ENCODE data around the gene GOLGA3.

Gene GOLGA3

GRCh38 chr12:132766380-132767085, 62.1 kb downstream of the GOLGA3 start:
- H3K27ac ChIP-seq (replicated peaks; ENCODE audit: low read length), result no peak overlapping the region
- DNase-seq (ENCODE audit: low spot score), result no peak
- no CpG with 5 or more reads among the region's 27 CpGs for WGBS, 2 donors (ENCODE audit: extremely low coverage in 2 of 2, insufficient read length in 2 of 2, insufficient replicate concordance in 1 of 2)

GRCh38 chr12:132765361-132765760, 63.3 kb downstream of the GOLGA3 start:
- Histone ChIP-seq H2AK5ac (ENCODE audit: low read depth, low read length) (no peak overlapping the region), H3K4me3 (ENCODE audit: low read length in 2 of 2) (no peak overlapping the region), H3K27me3 (ENCODE audit: control insufficient read depth in 3 of 3, insufficient read depth in 3 of 3, low read depth in 1 of 3, low read length in 3 of 3) (no peaks in the 10 kb centered on the region), H4K91ac (ENCODE audit: low read depth, low read length, poor library complexity) (no peak overlapping the region), H3K18ac (ENCODE audit: low read length) (no peak overlapping the region), H2BK15ac (ENCODE audit: low read length) (no peak overlapping the region), H3K4me1 (ENCODE audit: control insufficient read depth in 2 of 2, insufficient read depth in 1 of 2, low read depth in 1 of 2, low read length in 2 of 2) (peaks cover 3 to 4% of the 10 kb centered on the region in 2 donors), H3K9me3 (replicated peaks in 1 of 2; ENCODE audit: control insufficient read depth in 2 of 2, insufficient read depth in 1 of 2, low read depth in 1 of 2, low read length in 2 of 2) (no peaks in the 10 kb centered on the region), H3K4ac (ENCODE audit: low read length) (no peak overlapping the region), H2BK120ac (ENCODE audit: low read depth, low read length) (no peak overlapping the region), H2BK12ac (ENCODE audit: low read length) (no peak overlapping the region), H3K4me2 (ENCODE audit: insufficient read depth, low read length, poor library complexity, severe bottlenecking) (no peak overlapping the region), H2BK5ac (ENCODE audit: low read length) (no peak overlapping the region), H3K27ac (replicated peaks; ENCODE audit: low read length) (no peak overlapping the region), H2AFZ (ENCODE audit: low read length) (no peak overlapping the region), H3K23ac (ENCODE audit: low read depth, low read length, poor library complexity) (no peak overlapping the region), H3K36me3 (replicated peaks in 1 of 2; ENCODE audit: control insufficient read depth in 2 of 2, insufficient read depth in 2 of 2, low read length in 2 of 2) (peaks cover 0 to 21% of the 10 kb centered on the region in 2 donors), H3K9ac (ENCODE audit: low read depth, low read length, poor library complexity) (no peak overlapping the region), H4K8ac (ENCODE audit: low read depth, low read length) (no peak overlapping the region), H3K14ac (ENCODE audit: low read length) (no peak overlapping the region), H3K79me1 (ENCODE audit: low read depth, low read length) (peaks cover 4% of the 10 kb centered on the region)
- DNase-seq (ENCODE audit: low spot score), result no peak
- WGBS, 2 donors (ENCODE audit: extremely low coverage in 2 of 2, insufficient read length in 2 of 2, insufficient replicate concordance in 1 of 2), result no CpG with 5 or more reads among the region's 11 CpGs

More at GRCh38 chr12:132766380-132767085, 62.1 kb downstream of the GOLGA3 start:
- H3K36me3 ChIP-seq (replicated peaks in 1 of 2; ENCODE audit: control insufficient read depth in 2 of 2, insufficient read depth in 2 of 2, low read length in 2 of 2), result peaks cover 3 to 30% of the 10 kb centered on the region in 2 donors
- peak overlapping the region; percentile 65 for H4K8ac ChIP-seq (ENCODE audit: low read depth, low read length)
- no peak overlapping the region for H3K18ac ChIP-seq (ENCODE audit: low read length)
- H3K79me1 ChIP-seq (ENCODE audit: low read depth, low read length), result peaks cover 2% of the 10 kb centered on the region
- no peaks in the 10 kb centered on the region for H3K4me1 ChIP-seq (ENCODE audit: control insufficient read depth in 2 of 2, insufficient read depth in 1 of 2, low read depth in 1 of 2, low read length in 2 of 2)
- H4K91ac ChIP-seq (ENCODE audit: low read depth, low read length, poor library complexity), result no peak overlapping the region
- no peak overlapping the region for H2BK120ac ChIP-seq (ENCODE audit: low read depth, low read length)
- peak overlapping the region; percentile 30 for H3K9ac ChIP-seq (ENCODE audit: low read depth, low read length, poor library complexity)
- H3K4me3 ChIP-seq (ENCODE audit: low read length in 2 of 2), result peak overlapping the region in 1 of 2 donors; percentile 29
- H3K14ac ChIP-seq (ENCODE audit: low read length), result no peak overlapping the region
- H2AFZ ChIP-seq (ENCODE audit: low read length), result no peak overlapping the region
- H3K23ac ChIP-seq (ENCODE audit: low read depth, low read length, poor library complexity), result no peak overlapping the region
- H3K4ac ChIP-seq (ENCODE audit: low read length), result no peak overlapping the region
- peak overlapping the region; percentile 41 for H2BK12ac ChIP-seq (ENCODE audit: low read length)
- H2BK15ac ChIP-seq (ENCODE audit: low read length), result peak overlapping the region; percentile 37
- H2AK5ac ChIP-seq (ENCODE audit: low read depth, low read length), result peak overlapping the region; percentile 56
- no peak overlapping the region for H3K4me2 ChIP-seq (ENCODE audit: insufficient read depth, low read length, poor library complexity, severe bottlenecking)
- no peaks in the 10 kb centered on the region for H3K27me3 ChIP-seq (ENCODE audit: control insufficient read depth in 3 of 3, insufficient read depth in 3 of 3, low read depth in 1 of 3, low read length in 3 of 3)
- H2BK5ac ChIP-seq (ENCODE audit: low read length), result no peak overlapping the region
- no peaks in the 10 kb centered on the region for H3K9me3 ChIP-seq (replicated peaks in 1 of 2; ENCODE audit: control insufficient read depth in 2 of 2, insufficient read depth in 1 of 2, low read depth in 1 of 2, low read length in 2 of 2)

GRCh38 chr12:132764231-132764630, 64.4 kb downstream of the GOLGA3 start:
- Histone ChIP-seq H4K8ac (ENCODE audit: low read depth, low read length) (no peak overlapping the region), H3K4me2 (ENCODE audit: insufficient read depth, low read length, poor library complexity, severe bottlenecking) (no peak overlapping the region), H2AK5ac (ENCODE audit: low read depth, low read length) (no peak overlapping the region), H3K4me1 (ENCODE audit: control insufficient read depth in 2 of 2, insufficient read depth in 1 of 2, low read depth in 1 of 2, low read length in 2 of 2) (peaks cover 7 to 8% of the 10 kb centered on the region in 2 donors), H3K27ac (replicated peaks; ENCODE audit: low read length) (no peak overlapping the region), H3K27me3 (ENCODE audit: control insufficient read depth in 3 of 3, insufficient read depth in 3 of 3, low read depth in 1 of 3, low read length in 3 of 3) (no peaks in the 10 kb centered on the region), H2BK12ac (ENCODE audit: low read length) (no peak overlapping the region), H2BK5ac (ENCODE audit: low read length) (no peak overlapping the region), H3K79me1 (ENCODE audit: low read depth, low read length) (peaks cover 4% of the 10 kb centered on the region), H3K36me3 (replicated peaks in 1 of 2; ENCODE audit: control insufficient read depth in 2 of 2, insufficient read depth in 2 of 2, low read length in 2 of 2) (peaks cover 2 to 19% of the 10 kb centered on the region in 2 donors), H4K91ac (ENCODE audit: low read depth, low read length, poor library complexity) (no peak overlapping the region), H3K4me3 (ENCODE audit: low read length in 2 of 2) (peak overlapping the region in 1 of 2 donors; percentile 57), H2AFZ (ENCODE audit: low read length) (no peak overlapping the region), H2BK15ac (ENCODE audit: low read length) (no peak overlapping the region), H3K23ac (ENCODE audit: low read depth, low read length, poor library complexity) (no peak overlapping the region), H3K9ac (ENCODE audit: low read depth, low read length, poor library complexity) (no peak overlapping the region), H3K9me3 (replicated peaks in 1 of 2; ENCODE audit: control insufficient read depth in 2 of 2, insufficient read depth in 1 of 2, low read depth in 1 of 2, low read length in 2 of 2) (no peaks in the 10 kb centered on the region), H2BK120ac (ENCODE audit: low read depth, low read length) (no peak overlapping the region), H3K4ac (ENCODE audit: low read length) (no peak overlapping the region), H3K18ac (ENCODE audit: low read length) (no peak overlapping the region), H3K14ac (ENCODE audit: low read length) (no peak overlapping the region)
- DNase-seq (ENCODE audit: low spot score), result no peak
- WGBS, 2 donors (ENCODE audit: extremely low coverage in 2 of 2, insufficient read length in 2 of 2, insufficient replicate concordance in 1 of 2), result no CpG with 5 or more reads among the region's 20 CpGs

GRCh38 chr12:132761921-132762583, 66.6 kb downstream of the GOLGA3 start:
- peak overlapping the region; percentile 100 for H2BK5ac ChIP-seq (ENCODE audit: low read length)
- DNase-seq (ENCODE audit: low spot score), result peak; percentile 83
- peak overlapping the region; percentile 96 for H2BK15ac ChIP-seq (ENCODE audit: low read length)
- peak overlapping the region; percentile 65 to 97 for H3K4me3 ChIP-seq (ENCODE audit: low read length in 2 of 2)
- no peak overlapping the region for H2BK12ac ChIP-seq (ENCODE audit: low read length)
- no peak overlapping the region for H2AK5ac ChIP-seq (ENCODE audit: low read depth, low read length)
- H3K27ac ChIP-seq (replicated peaks; ENCODE audit: low read length), result peak overlapping the region; percentile 98
- H2BK120ac ChIP-seq (ENCODE audit: low read depth, low read length), result no peak overlapping the region
- H3K23ac ChIP-seq (ENCODE audit: low read depth, low read length, poor library complexity), result peak overlapping the region; percentile 83
- H3K4me1 ChIP-seq (ENCODE audit: control insufficient read depth in 2 of 2, insufficient read depth in 1 of 2, low read depth in 1 of 2, low read length in 2 of 2), result peaks cover 7 to 8% of the 10 kb centered on the region in 2 donors
- peaks cover 5 to 30% of the 10 kb centered on the region in 2 donors for H3K36me3 ChIP-seq (replicated peaks in 1 of 2; ENCODE audit: control insufficient read depth in 2 of 2, insufficient read depth in 2 of 2, low read length in 2 of 2)
- H3K9me3 ChIP-seq (replicated peaks in 1 of 2; ENCODE audit: control insufficient read depth in 2 of 2, insufficient read depth in 1 of 2, low read depth in 1 of 2, low read length in 2 of 2), result no peaks in the 10 kb centered on the region
- no peak overlapping the region for H4K8ac ChIP-seq (ENCODE audit: low read depth, low read length)
- no peaks in the 10 kb centered on the region for H3K27me3 ChIP-seq (ENCODE audit: control insufficient read depth in 3 of 3, insufficient read depth in 3 of 3, low read depth in 1 of 3, low read length in 3 of 3)
- H4K91ac ChIP-seq (ENCODE audit: low read depth, low read length, poor library complexity), result no peak overlapping the region
- peak overlapping the region; percentile 100 for H2AFZ ChIP-seq (ENCODE audit: low read length)
- WGBS, 2 donors (ENCODE audit: extremely low coverage in 2 of 2, insufficient read length in 2 of 2, insufficient replicate concordance in 1 of 2), result no CpG with 5 or more reads among the region's 89 CpGs
- peak overlapping the region; percentile 91 for H3K4me2 ChIP-seq (ENCODE audit: insufficient read depth, low read length, poor library complexity, severe bottlenecking)
- peak overlapping the region; percentile 94 for H3K9ac ChIP-seq (ENCODE audit: low read depth, low read length, poor library complexity)
- H3K4ac ChIP-seq (ENCODE audit: low read length), result no peak overlapping the region
- H3K14ac ChIP-seq (ENCODE audit: low read length), result no peak overlapping the region
- peaks cover 6% of the 10 kb centered on the region for H3K79me1 ChIP-seq (ENCODE audit: low read depth, low read length)
- H3K18ac ChIP-seq (ENCODE audit: low read length), result peak overlapping the region; percentile 98

All from neuronal stem cell (in vitro differentiated cells).